Adrenal gland (tissue), 5 donors: ENCODE results near the gene GHRH.

Experiments used
- POLR2A ChIP-seq, 2 donors: fragments of 450-650 bp; IDR thresholded peaks; one replicate each; pipeline ENCODE4 v1.6.1; 2017; ENCODE audit warnings: antibody characterized with exemption in 2 of 2, mild to moderate bottlenecking in 2 of 2, moderate library complexity in 1 of 2
- TF ChIP-seq, protein P1 (sequence below), 6 experiments: fragments of 450-650 bp in 4 of 6; fragments of 200-600 bp in 2 of 6; sonication (generic) in 1 of 6; IDR thresholded peaks; 1 replicate in 5 of 6; 2 replicates in 1 of 6; pipeline versions ENCODE4 v1.5.1 to v1.8.0; 2016 to 2021; ENCODE audit warnings: antibody characterized with exemption in 6 of 6, mild to moderate bottlenecking in 2 of 6, moderate library complexity in 1 of 6
- donor health status: DM: no; HTN: no; CAD: no.

- TF ChIP-seq, protein P1, sequence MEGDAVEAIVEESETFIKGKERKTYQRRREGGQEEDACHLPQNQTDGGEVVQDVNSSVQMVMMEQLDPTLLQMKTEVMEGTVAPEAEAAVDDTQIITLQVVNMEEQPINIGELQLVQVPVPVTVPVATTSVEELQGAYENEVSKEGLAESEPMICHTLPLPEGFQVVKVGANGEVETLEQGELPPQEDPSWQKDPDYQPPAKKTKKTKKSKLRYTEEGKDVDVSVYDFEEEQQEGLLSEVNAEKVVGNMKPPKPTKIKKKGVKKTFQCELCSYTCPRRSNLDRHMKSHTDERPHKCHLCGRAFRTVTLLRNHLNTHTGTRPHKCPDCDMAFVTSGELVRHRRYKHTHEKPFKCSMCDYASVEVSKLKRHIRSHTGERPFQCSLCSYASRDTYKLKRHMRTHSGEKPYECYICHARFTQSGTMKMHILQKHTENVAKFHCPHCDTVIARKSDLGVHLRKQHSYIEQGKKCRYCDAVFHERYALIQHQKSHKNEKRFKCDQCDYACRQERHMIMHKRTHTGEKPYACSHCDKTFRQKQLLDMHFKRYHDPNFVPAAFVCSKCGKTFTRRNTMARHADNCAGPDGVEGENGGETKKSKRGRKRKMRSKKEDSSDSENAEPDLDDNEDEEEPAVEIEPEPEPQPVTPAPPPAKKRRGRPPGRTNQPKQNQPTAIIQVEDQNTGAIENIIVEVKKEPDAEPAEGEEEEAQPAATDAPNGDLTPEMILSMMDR (IDR thresholded peaks at IDR 0.05) = no peak
- no peak for TF ChIP-seq POLR2A (IDR thresholded peaks at IDR 0.05)
Observed at GRCh38 chr20:37277253-37277593, 15.6 kb upstream of the GHRH start.
